GM23338 (cell line): Measurements from ENCODE around the gene KIF2C. TPM values are rescaled to one million over a fixed set of nuclear protein-coding genes. Genes with fewer than 3 reads are reported as not detected.
A peak's percentile ranks its signal among the peaks of the same experiment; 100 is the strongest.

ENCODE experiments used
- ATAC-seq: fragments of 200-7000 bp; cut with Tn5 transposase; 3 replicates; pipeline ENCODE4 v1.9.1; 2020
- DNase-seq: peaks from one replicate; pipeline ENCODE4 v3.0.0-alpha.2; 2015; ENCODE audit warnings: low spot score
- H2AFZ ChIP-seq: fragments of 200-600 bp; sonication (generic); 2 replicates; pipeline ENCODE4 v1.8.0; 2016; ENCODE audit warnings: antibody characterized with exemption, mild to moderate bottlenecking, moderate library complexity
- H3F3A ChIP-seq: fragments of 200-600 bp; sonication (generic); replicated peaks from 2 replicates; pipeline ENCODE4 v1.8.0; 2017; ENCODE audit warnings: antibody characterized with exemption, mixed run types, low read depth
- H3K27ac ChIP-seq: fragments of 200-600 bp; sonication (generic); 2 replicates; pipeline ENCODE4 v1.6.1; 2016; ENCODE audit warnings: low read depth
- H3K27me3 ChIP-seq: fragments of 200-600 bp; sonication (generic); 2 replicates; pipeline ENCODE4 v1.8.0; 2016; ENCODE audit warnings: mild to moderate bottlenecking, mixed run types, moderate library complexity; ENCODE audit not compliant: insufficient read depth
- H3K36me3 ChIP-seq: fragments of 200-600 bp; sonication (generic); 2 replicates; pipeline ENCODE4 v1.8.0; 2016; ENCODE audit warnings: mild to moderate bottlenecking; ENCODE audit not compliant: insufficient read depth
- H3K4me1 ChIP-seq: fragments of 200-600 bp; sonication (generic); 2 replicates; pipeline ENCODE4 v1.8.0; 2016; ENCODE audit warnings: mild to moderate bottlenecking, moderate library complexity; ENCODE audit not compliant: insufficient read depth
- H3K4me2 ChIP-seq: fragments of 200-600 bp; sonication (generic); 2 replicates; pipeline ENCODE4 v1.7.1; 2017; ENCODE audit warnings: mixed run types
- H3K4me3 ChIP-seq: fragments of 200-600 bp; sonication (generic); 2 replicates; pipeline ENCODE4 v1.6.1; 2016; ENCODE audit warnings: mixed run types
- H3K79me2 ChIP-seq: fragments of 200-600 bp; sonication (generic); replicated peaks from 2 replicates; pipeline ENCODE4 v1.8.0; 2017; ENCODE audit warnings: mild to moderate bottlenecking; ENCODE audit not compliant: insufficient read depth
- H3K9me2 ChIP-seq: fragments of 200-600 bp; sonication (generic); 2 replicates; pipeline ENCODE4 v1.8.0; 2017; ENCODE audit not compliant: insufficient read depth
- H4K20me1 ChIP-seq: fragments of 200-600 bp; sonication (generic); replicated peaks from 2 replicates; pipeline ENCODE4 v1.8.0; 2017; ENCODE audit warnings: mild to moderate bottlenecking; ENCODE audit not compliant: insufficient read depth
- H3K27ac Mint-ChIP-seq: 2 replicates; pipeline ENCODE4 v1.8.0; 2020; ENCODE audit warnings: inconsistent platforms, mild to moderate bottlenecking, moderate library complexity, mixed read lengths
- H3K27me3 Mint-ChIP-seq: 3 replicates; pipeline ENCODE4 v1.8.0; 2022; ENCODE audit warnings: low read depth, mild to moderate bottlenecking, moderate library complexity, mixed read lengths, inconsistent platforms; ENCODE audit not compliant: insufficient read depth, poor library complexity
- H3K36me3 Mint-ChIP-seq: 3 replicates; pipeline ENCODE4 v1.8.0; 2021; ENCODE audit warnings: low read depth, mild to moderate bottlenecking, inconsistent platforms, moderate library complexity, mixed read lengths
- H3K4me1 Mint-ChIP-seq: 3 replicates; pipeline ENCODE4 v1.8.0; 2020; ENCODE audit warnings: mild to moderate bottlenecking, inconsistent platforms, mixed read lengths
- H3K4me3 Mint-ChIP-seq: 3 replicates; pipeline ENCODE4 v1.8.0; 2021; ENCODE audit warnings: moderate library complexity, mild to moderate bottlenecking, inconsistent platforms, mixed read lengths
- H3K9me3 Mint-ChIP-seq: 3 replicates; pipeline ENCODE4 v1.8.0; 2020; ENCODE audit warnings: moderate library complexity, mild to moderate bottlenecking, inconsistent platforms, mixed read lengths
- CREB1 ChIP-seq: fragments of 250-450 bp; sonication (Bioruptor Pico); IDR thresholded peaks from 2 replicates; pipeline ENCODE4 v1.5.0; 2020; ENCODE audit warnings: low read depth, mild to moderate bottlenecking, moderate library complexity
- STAT1 ChIP-seq: IDR thresholded peaks from one replicate; pipeline ENCODE4 v1.6.1; 2016; ENCODE audit warnings: antibody characterized with exemption; ENCODE audit not compliant: unreplicated experiment
- ZNF114 ChIP-seq: fragments of 250-450 bp; sonication (Bioruptor Pico); IDR thresholded peaks from 2 replicates; pipeline ENCODE4 v1.5.0; 2020; ENCODE audit warnings: mild to moderate bottlenecking, moderate library complexity
- ZNF331 ChIP-seq: fragments of 250-450 bp; sonication (Bioruptor Pico); IDR thresholded peaks from 2 replicates; pipeline ENCODE4 v1.5.0; 2020; ENCODE audit warnings: low read depth, mild to moderate bottlenecking, moderate library complexity
- polyA plus RNA-seq: library from polyadenylated mRNA; unstranded; fragments of >200 nt; fragmentation: Nextera tagmentation; extraction: Ambion mirVana; gene quantifications from 2 replicates; pipeline ENCODE4 v1.2.1, GENCODE V29; 2016
- total RNA-seq: library from RNA; depleted of rRNA; stranded (reverse); fragments of >200 nt; shearing (Covaris generic); gene quantifications from 2 replicates; pipeline ENCODE4 v1.2.3, GENCODE V29; 2014
- TF ChIP-seq, protein P1 (sequence below): IDR thresholded peaks from 2 replicates; pipeline ENCODE4 v1.6.1; 2016; ENCODE audit warnings: antibody characterized with exemption
- TF ChIP-seq, protein P2 (sequence below): IDR thresholded peaks from one replicate; pipeline ENCODE4 v1.6.1; 2018; ENCODE audit warnings: antibody characterized with exemption; ENCODE audit not compliant: unreplicated experiment
- TF ChIP-seq, protein P3 (sequence below), 2 experiments: fragments of 200-600 bp in 1 of 2; sonication (generic) in 1 of 2; conservative IDR thresholded peaks; 2 replicates each; pipeline versions ENCODE4 v1.5.1 to v1.6.1; 2016 to 2017; ENCODE audit warnings: antibody characterized with exemption in 2 of 2, low read depth in 2 of 2, mild to moderate bottlenecking in 2 of 2, moderate library complexity in 1 of 2
- TF ChIP-seq, protein P4 (sequence below): fragments of 250-450 bp; sonication (Bioruptor Pico); IDR thresholded peaks from 2 replicates; pipeline ENCODE4 v1.5.0; 2020; ENCODE audit warnings: mild to moderate bottlenecking, moderate library complexity

Gene KIF2C
- total and polyA plus RNA-seq, 2 experiments from 2014 or later = 38.0 to 62.9 TPM

DNA sequence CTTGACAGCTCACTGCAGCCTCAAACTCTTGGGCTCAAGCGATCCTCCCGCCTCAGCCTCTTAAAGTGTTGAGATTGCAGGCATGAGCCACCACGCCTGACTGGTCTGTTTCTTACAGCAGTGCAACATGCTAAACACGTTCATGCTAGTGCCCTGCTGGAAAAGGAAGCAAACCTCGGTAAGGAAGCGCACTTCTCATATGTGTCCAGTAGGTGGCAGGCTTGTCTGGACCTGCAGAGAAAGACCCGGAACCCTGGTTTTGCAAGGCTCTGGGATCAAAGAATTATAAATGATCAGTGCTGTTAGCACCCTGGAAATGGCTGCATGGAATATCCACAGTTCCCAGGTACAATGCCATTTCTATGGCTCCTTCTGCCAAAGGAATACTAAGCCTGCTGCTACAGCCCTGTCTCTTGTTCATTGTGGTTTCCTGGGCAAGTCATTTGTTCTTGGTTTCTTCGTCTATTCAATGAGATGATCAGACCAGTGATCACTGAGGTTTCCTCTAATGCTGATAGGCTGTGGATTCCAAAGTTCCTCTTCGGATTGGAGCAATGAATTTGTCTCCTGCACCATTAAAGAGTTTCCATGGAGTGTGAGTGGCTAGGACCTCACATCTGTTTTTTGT lies 24.6 kb upstream of the KIF2C start:
- H3K4me3 Mint-ChIP-seq = no peak overlapping the region
- no peaks in the 10 kb centered on the region; the same call in 1 of the 2 replicates for H3K9me2 ChIP-seq
- peaks cover 6% of the 10 kb centered on the region for H3K27me3 Mint-ChIP-seq
- no peaks in the 10 kb centered on the region for H3K36me3 Mint-ChIP-seq
- H2AFZ ChIP-seq = peak overlapping the region; percentile 67
- no peaks in the 10 kb centered on the region for H4K20me1 ChIP-seq
- DNase-seq = peak; percentile 87
- H3K4me1 ChIP-seq = no peaks in the 10 kb centered on the region
- no peaks in the 10 kb centered on the region for H3K36me3 ChIP-seq
- H3K27ac ChIP-seq = no peak overlapping the region
- H3K4me1 Mint-ChIP-seq = no peaks in the 10 kb centered on the region
- H3K4me3 ChIP-seq = no peak overlapping the region
- H3K79me2 ChIP-seq = no peaks in the 10 kb centered on the region
- TF ChIP-seq, protein P1, sequence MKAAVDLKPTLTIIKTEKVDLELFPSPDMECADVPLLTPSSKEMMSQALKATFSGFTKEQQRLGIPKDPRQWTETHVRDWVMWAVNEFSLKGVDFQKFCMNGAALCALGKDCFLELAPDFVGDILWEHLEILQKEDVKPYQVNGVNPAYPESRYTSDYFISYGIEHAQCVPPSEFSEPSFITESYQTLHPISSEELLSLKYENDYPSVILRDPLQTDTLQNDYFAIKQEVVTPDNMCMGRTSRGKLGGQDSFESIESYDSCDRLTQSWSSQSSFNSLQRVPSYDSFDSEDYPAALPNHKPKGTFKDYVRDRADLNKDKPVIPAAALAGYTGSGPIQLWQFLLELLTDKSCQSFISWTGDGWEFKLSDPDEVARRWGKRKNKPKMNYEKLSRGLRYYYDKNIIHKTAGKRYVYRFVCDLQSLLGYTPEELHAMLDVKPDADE = no peak
- TF ChIP-seq, protein P2, sequence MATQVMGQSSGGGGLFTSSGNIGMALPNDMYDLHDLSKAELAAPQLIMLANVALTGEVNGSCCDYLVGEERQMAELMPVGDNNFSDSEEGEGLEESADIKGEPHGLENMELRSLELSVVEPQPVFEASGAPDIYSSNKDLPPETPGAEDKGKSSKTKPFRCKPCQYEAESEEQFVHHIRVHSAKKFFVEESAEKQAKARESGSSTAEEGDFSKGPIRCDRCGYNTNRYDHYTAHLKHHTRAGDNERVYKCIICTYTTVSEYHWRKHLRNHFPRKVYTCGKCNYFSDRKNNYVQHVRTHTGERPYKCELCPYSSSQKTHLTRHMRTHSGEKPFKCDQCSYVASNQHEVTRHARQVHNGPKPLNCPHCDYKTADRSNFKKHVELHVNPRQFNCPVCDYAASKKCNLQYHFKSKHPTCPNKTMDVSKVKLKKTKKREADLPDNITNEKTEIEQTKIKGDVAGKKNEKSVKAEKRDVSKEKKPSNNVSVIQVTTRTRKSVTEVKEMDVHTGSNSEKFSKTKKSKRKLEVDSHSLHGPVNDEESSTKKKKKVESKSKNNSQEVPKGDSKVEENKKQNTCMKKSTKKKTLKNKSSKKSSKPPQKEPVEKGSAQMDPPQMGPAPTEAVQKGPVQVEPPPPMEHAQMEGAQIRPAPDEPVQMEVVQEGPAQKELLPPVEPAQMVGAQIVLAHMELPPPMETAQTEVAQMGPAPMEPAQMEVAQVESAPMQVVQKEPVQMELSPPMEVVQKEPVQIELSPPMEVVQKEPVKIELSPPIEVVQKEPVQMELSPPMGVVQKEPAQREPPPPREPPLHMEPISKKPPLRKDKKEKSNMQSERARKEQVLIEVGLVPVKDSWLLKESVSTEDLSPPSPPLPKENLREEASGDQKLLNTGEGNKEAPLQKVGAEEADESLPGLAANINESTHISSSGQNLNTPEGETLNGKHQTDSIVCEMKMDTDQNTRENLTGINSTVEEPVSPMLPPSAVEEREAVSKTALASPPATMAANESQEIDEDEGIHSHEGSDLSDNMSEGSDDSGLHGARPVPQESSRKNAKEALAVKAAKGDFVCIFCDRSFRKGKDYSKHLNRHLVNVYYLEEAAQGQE = no peak
- TF ChIP-seq ZNF114 (CRISPR knock-in tag) (no peak), ZNF331 (CRISPR knock-in tag) (no peak), STAT1 (no peak), CREB1 (CRISPR knock-in tag) (no peak)
- TF ChIP-seq, protein P3, sequence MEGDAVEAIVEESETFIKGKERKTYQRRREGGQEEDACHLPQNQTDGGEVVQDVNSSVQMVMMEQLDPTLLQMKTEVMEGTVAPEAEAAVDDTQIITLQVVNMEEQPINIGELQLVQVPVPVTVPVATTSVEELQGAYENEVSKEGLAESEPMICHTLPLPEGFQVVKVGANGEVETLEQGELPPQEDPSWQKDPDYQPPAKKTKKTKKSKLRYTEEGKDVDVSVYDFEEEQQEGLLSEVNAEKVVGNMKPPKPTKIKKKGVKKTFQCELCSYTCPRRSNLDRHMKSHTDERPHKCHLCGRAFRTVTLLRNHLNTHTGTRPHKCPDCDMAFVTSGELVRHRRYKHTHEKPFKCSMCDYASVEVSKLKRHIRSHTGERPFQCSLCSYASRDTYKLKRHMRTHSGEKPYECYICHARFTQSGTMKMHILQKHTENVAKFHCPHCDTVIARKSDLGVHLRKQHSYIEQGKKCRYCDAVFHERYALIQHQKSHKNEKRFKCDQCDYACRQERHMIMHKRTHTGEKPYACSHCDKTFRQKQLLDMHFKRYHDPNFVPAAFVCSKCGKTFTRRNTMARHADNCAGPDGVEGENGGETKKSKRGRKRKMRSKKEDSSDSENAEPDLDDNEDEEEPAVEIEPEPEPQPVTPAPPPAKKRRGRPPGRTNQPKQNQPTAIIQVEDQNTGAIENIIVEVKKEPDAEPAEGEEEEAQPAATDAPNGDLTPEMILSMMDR (conservative IDR thresholded peaks at IDR 0.05; ENCODE audit: low read depth in 2 of 2) = peak; percentile 94 to 95
- TF ChIP-seq, protein P4, sequence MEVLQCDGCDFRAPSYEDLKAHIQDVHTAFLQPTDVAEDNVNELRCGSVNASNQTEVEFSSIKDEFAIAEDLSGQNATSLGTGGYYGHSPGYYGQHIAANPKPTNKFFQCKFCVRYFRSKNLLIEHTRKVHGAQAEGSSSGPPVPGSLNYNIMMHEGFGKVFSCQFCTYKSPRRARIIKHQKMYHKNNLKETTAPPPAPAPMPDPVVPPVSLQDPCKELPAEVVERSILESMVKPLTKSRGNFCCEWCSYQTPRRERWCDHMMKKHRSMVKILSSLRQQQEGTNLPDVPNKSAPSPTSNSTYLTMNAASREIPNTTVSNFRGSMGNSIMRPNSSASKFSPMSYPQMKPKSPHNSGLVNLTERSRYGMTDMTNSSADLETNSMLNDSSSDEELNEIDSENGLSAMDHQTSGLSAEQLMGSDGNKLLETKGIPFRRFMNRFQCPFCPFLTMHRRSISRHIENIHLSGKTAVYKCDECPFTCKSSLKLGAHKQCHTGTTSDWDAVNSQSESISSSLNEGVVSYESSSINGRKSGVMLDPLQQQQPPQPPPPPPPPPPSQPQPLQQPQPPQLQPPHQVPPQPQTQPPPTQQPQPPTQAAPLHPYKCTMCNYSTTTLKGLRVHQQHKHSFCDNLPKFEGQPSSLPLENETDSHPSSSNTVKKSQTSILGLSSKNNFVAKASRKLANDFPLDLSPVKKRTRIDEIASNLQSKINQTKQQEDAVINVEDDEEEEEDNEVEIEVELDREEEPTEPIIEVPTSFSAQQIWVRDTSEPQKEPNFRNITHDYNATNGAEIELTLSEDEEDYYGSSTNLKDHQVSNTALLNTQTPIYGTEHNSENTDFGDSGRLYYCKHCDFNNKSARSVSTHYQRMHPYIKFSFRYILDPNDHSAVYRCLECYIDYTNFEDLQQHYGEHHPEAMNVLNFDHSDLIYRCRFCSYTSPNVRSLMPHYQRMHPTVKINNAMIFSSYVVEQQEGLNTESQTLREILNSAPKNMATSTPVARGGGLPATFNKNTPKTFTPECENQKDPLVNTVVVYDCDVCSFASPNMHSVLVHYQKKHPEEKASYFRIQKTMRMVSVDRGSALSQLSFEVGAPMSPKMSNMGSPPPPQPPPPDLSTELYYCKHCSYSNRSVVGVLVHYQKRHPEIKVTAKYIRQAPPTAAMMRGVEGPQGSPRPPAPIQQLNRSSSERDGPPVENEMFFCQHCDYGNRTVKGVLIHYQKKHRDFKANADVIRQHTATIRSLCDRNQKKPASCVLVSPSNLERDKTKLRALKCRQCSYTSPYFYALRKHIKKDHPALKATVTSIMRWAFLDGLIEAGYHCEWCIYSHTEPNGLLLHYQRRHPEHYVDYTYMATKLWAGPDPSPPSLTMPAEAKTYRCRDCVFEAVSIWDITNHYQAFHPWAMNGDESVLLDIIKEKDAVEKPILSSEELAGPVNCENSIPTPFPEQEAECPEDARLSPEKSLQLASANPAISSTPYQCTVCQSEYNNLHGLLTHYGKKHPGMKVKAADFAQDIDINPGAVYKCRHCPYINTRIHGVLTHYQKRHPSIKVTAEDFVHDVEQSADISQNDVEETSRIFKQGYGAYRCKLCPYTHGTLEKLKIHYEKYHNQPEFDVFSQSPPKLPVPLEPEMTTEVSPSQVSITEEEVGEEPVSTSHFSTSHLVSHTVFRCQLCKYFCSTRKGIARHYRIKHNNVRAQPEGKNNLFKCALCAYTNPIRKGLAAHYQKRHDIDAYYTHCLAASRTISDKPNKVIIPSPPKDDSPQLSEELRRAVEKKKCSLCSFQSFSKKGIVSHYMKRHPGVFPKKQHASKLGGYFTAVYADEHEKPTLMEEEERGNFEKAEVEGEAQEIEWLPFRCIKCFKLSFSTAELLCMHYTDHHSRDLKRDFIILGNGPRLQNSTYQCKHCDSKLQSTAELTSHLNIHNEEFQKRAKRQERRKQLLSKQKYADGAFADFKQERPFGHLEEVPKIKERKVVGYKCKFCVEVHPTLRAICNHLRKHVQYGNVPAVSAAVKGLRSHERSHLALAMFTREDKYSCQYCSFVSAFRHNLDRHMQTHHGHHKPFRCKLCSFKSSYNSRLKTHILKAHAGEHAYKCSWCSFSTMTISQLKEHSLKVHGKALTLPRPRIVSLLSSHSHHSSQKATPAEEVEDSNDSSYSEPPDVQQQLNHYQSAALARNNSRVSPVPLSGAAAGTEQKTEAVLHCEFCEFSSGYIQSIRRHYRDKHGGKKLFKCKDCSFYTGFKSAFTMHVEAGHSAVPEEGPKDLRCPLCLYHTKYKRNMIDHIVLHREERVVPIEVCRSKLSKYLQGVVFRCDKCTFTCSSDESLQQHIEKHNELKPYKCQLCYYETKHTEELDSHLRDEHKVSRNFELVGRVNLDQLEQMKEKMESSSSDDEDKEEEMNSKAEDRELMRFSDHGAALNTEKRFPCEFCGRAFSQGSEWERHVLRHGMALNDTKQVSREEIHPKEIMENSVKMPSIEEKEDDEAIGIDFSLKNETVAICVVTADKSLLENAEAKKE (CRISPR knock-in tag) = no peak
- H3K27ac Mint-ChIP-seq = no peak overlapping the region
- ATAC-seq = peak; percentile 85
- H3F3A ChIP-seq = no peaks in the 10 kb centered on the region
- no peaks in the 10 kb centered on the region for H3K27me3 ChIP-seq
- H3K9me3 Mint-ChIP-seq = no peaks in the 10 kb centered on the region; the same call in 1 of the 3 replicates
- no peak overlapping the region for H3K4me2 ChIP-seq
